ENCODE measurements around the gene GPR26.

DNA sequence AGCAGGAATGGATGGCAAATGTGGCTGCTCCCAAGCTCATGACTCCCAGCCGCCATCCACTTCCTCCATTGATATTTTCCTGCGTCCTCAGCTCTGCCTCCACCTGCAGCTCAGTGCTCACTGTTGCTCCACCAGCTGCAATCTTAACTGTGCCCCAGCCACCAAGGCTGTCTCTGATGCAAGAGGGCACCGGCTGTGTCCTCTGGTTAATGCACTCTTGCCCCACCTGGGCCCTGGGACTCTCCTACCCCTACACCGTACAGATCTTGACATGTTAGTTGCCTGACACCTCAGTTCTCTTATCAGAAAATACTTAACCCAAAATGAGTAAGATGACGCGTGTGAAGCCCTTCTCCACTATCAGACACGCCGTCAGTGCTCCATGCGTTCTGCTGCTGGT lies 45.5 kb upstream of the GPR26 start:
- peak; percentile 52; the same call in 1 of the 2 replicates for TF ChIP-seq GATA2 (IDR thresholded peaks at IDR 0.05; ENCODE audit: low read depth, low read length)
- no peak for TF ChIP-seq GATA3 (IDR thresholded peaks at IDR 0.05; ENCODE audit: low read depth, low read length)
